PC-3 (cell line): Measurements from ENCODE around the gene ZNF326.

Experiments used
- CTCF ChIP-seq: fragments of 300-600 bp; sonication (generic); conservative IDR thresholded peaks from 2 replicates; pipeline ENCODE4 v1.5.1; 2017; ENCODE audit warnings: antibody characterized with exemption, low read depth, mild to moderate bottlenecking, low read length
- EZH2 ChIP-seq: fragments of 300-600 bp; sonication (generic); IDR thresholded peaks from one replicate; pipeline ENCODE4 v1.6.1; 2017; ENCODE audit warnings: antibody characterized with exemption, mild to moderate bottlenecking, low read length; ENCODE audit not compliant: unreplicated experiment
- EZH2phosphoT487 ChIP-seq: fragments of 300-600 bp; sonication (generic); IDR thresholded peaks from 2 replicates; pipeline ENCODE4 v1.6.1; 2018; ENCODE audit warnings: mild to moderate bottlenecking, antibody characterized with exemption, low read length, borderline replicate concordance

- no peak for TF ChIP-seq CTCF
- TF ChIP-seq EZH2, result no peak
- TF ChIP-seq EZH2phosphoT487, result no peak
Observed at GRCh38 chr1:89994231-89994804, 592 bp upstream of the ZNF326 start.
